Fibroblast of the aortic adventitia (primary cell): Measurements from ENCODE around the gene VILL. TPM values are rescaled to one million over a fixed set of nuclear protein-coding genes. Genes with fewer than 3 reads are reported as not detected.
"Not testable (repeated sequence)": the region's sequence is repeated elsewhere in the genome, so short reads cannot be mapped to it uniquely, and the experiment has no call there.

ENCODE experiments used
- DNase-seq: peaks from one replicate; pipeline ENCODE4 v3.0.0-alpha.2; 2010; ENCODE audit warnings: low read depth
- H3K4me3 ChIP-seq: 2 replicates; pipeline ENCODE4 v1.5.1; 2011; ENCODE audit warnings: low read depth, mild to moderate bottlenecking, control low read depth, low read length, moderate library complexity
- total RNA-seq: library from RNA; depleted of rRNA; stranded (reverse); fragments of >200 nt; gene quantifications from 2 replicates; pipeline ENCODE4 v1.2.3, GENCODE V29; 2012; ENCODE audit warnings: low replicate concordance
- TF ChIP-seq, protein P1 (sequence below): IDR thresholded peaks from 2 replicates; pipeline ENCODE4 v1.5.1; 2011; ENCODE audit warnings: mild to moderate bottlenecking, low read length, control low read depth, inconsistent platforms; ENCODE audit not compliant: insufficient read depth

VILL gene
- total RNA-seq, 1 donor = 7.0 TPM

DNA sequence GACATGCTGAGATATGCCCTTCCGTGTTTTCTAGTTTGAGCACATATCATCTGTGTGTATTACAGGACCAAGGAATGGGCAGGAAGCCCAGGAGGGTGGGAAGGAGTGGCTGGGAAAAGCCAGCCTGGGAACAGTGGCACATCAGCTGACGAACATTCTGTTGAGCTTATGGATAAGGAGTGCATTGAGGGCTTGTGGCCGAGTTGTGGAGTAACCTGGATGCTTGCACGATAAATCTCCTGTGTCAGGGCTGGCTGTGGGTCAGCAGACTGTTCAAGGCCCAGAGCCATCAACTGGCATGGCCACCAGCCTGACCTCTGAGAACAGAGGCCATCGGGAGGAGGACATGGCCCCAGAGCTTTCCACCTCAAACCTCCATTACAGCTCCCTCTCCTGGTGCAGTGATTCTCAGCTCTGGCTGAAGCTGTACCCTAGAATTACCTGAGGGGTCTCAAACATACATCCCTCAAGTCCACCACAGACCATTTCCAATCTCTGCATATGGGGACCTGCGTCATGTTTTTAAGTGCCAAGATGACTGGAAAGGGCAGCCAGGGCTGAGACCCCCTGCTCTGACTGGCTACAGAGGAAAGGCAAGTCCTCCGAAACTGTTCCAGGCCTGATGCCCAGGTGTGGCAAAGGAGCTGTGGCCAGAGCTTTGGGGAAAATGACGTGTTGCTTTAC, 4.8 kb upstream of the VILL start:
- no peak overlapping the region for H3K4me3 ChIP-seq
- DNase-seq = peak; percentile 54
- TF ChIP-seq, protein P1, sequence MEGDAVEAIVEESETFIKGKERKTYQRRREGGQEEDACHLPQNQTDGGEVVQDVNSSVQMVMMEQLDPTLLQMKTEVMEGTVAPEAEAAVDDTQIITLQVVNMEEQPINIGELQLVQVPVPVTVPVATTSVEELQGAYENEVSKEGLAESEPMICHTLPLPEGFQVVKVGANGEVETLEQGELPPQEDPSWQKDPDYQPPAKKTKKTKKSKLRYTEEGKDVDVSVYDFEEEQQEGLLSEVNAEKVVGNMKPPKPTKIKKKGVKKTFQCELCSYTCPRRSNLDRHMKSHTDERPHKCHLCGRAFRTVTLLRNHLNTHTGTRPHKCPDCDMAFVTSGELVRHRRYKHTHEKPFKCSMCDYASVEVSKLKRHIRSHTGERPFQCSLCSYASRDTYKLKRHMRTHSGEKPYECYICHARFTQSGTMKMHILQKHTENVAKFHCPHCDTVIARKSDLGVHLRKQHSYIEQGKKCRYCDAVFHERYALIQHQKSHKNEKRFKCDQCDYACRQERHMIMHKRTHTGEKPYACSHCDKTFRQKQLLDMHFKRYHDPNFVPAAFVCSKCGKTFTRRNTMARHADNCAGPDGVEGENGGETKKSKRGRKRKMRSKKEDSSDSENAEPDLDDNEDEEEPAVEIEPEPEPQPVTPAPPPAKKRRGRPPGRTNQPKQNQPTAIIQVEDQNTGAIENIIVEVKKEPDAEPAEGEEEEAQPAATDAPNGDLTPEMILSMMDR = peak; percentile 2

DNA sequence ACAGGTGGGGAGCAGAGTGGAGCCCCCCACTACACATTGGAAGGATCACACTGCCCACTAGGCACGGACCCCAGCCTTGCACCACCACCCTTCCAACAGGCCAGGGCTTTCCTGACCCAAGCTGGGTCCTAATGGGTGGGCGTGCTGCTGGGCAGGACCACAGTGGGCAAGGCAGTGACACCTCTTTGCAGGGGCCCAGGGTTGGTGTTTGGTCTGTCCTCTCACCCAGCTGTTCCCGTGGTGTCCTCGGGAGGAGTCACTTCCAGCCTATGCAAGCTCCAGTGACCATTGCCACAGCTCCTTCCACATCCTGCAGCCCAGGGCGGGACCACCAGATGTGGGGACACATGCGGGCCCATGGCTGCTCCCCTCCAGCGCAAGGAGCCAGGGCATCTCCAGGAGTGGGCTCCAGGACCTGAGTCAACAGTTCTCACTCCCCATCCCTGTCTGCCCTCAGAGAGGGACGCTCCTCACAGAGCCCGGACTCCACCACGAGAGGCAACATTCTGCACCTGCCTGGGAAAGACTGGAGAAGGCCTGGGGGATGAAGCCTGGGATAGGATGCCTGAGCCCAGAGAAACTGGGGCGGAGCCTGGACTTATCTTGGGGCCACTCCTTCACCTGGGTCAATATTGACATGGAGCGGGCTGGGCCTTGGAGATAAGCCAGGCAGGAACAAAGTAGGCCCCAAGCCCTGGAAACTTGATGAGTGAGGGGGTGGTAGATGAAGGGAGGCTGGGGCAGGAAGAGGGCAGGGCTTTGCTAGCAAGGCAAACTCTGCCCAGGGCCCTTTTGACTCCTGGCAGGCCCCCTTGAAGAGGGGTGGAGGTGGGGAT, 3.9 kb upstream of the VILL start:
- no peak overlapping the region for H3K4me3 ChIP-seq
- TF ChIP-seq, protein P1 = no peak
- no peak for DNase-seq

DNA sequence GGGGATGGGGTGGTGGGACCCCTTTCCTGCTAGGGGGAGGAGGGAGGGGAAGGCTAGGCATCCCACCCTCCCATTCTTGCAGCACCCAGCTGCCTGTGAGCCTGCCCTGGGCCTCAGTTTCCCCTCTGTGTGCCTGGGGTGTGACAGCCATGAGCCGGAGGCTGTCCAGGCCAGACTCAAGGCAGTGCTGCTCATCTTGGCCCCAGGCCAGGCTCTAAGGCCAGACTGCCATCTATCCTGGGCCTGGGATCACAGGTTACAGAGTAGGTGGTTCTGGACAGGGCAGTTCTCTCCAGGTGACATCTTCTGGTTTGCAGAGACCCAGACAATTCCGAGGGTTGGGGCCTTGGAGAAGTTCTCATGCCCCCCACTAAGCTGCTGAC, 3.3 kb upstream of the VILL start:
- TF ChIP-seq, protein P1 = no peak
- no peak overlapping the region for H3K4me3 ChIP-seq
- DNase-seq = no peak

DNA sequence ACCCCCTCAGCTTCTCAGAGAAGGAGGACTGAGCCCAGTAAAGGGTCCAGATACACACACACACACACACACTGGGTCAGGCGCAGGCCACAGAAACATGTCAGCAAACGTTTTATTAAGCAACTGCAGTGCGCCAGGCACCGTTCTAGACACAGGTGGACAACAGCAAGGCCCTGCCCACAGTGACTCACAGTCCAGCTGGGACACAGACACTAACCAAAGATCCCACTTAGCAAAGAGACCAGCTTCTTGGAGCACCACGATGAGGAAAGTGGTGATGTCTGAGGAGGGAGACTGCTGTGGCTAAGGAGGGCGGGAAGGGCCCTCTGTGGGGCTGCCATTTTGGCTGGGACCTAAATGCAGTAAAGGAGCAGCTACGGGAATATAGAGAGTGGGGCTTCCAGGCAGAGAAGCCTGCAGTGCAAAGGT, 2.8 kb upstream of the VILL start:
- no peak for DNase-seq
- TF ChIP-seq, protein P1 = no peak
- H3K4me3 ChIP-seq = no peak overlapping the region

DNA sequence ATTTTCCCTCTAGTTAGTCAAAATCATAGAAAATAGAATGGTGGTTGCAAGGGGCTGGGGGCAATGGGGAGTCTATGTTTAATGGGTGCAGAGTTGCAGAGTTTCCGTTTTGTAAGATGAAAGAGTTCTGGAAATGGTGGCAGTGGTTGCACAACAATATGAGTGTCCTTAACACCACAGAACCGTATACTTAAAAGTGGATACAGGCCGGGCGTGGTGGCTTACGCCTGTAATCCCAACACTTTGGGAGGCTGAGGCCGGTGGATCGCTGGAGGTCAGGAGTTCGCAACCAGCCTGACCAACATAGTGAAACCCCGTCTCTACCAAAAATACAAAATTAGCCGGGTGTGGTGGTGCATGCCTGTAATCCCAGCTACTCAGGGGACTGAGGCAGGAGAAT, 2.2 kb upstream of the VILL start:
- not testable (repeated sequence) for H3K4me3 ChIP-seq, DNase-seq

DNA sequence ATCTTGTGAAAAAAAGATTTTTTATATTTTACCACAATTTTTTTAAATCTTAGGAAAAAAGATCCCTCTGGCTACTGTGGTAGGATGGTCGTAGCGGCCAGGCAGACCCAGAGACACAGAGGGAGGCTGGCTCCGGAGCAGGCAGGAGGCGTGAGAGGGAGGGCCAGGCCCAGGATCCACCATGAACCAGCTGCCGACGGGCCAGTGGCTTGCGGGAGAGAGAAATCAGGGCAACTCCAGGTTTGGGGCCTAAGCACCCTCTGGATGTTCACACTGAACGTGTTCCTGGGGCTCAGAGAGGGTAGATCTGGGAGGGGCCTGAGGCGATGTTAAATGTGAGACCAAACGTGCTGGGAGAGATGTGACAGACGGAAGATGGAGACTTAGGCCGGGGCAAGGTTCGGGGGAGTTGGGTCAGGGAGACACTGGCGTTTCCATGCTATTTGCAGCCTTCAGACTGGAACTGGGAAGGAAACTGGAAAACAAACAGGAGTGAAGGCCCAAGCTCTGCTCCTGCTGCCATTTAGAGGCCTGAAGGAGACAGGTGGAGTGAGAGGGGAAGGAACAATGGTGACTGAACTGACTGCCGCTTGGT, 1.6 kb upstream of the VILL start:
- no peak overlapping the region for H3K4me3 ChIP-seq
- no peak for DNase-seq
- TF ChIP-seq, protein P1 = no peak

DNA sequence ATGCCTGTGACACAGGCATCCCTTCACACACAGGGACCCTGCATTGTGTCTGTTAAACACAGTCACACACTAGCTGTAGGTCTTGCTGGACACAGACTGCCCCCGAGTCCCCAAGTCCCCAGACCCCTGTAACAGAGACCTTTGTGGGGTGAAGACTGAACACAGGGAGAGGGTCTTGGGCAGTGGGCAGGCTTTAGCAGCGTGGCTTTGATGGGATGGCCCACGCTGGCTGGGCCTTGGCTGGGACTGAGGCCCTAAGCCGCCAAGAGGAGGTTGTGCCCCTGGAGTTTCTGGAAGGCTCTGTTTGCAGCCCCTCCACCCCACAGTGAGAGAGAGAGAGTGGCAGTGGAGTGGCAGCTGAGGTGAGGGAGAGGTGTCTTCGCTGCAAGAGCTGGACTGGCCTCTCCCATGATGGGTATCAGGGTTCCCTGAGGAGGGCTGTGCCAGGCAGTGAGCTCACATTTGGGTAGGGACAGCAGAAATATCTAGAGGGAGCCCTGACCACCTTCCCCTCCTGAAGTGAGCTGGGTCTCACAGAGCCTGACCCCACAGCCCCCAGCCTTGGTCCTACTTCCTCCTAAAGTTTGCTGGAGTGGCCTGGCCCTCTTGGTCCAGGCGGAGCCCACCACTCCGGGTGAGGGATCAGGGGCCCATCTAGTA, 635 bp upstream of the VILL start:
- TF ChIP-seq, protein P1 = no peak
- no peak for DNase-seq

More for the DNA sequence above, 635 bp upstream of the VILL start:
- H3K4me3 ChIP-seq = no peak overlapping the region
